GM12874 (cell line): ENCODE data around the gene FAF2.

ENCODE experiments used
- CTCF ChIP-seq: IDR thresholded peaks from 2 replicates; pipeline ENCODE4 v1.5.1; 2011; ENCODE audit warnings: low read depth, mild to moderate bottlenecking, control low read depth, low read length, moderate library complexity; ENCODE audit not compliant: insufficient read depth

FAF2 gene

GRCh38 chr5:176557846-176558245 is 109.7 kb downstream of the FAF2 start:
- TF ChIP-seq CTCF: no peak
